ENCODE measurements around the gene UBR3. TPM values are rescaled to one million over a fixed set of nuclear protein-coding genes. Genes with fewer than 3 reads are reported as not detected.
"Not testable (repeated sequence)": the region's sequence is repeated elsewhere in the genome, so short reads cannot be mapped to it uniquely, and the experiment has no call there.

Gene UBR3
- total RNA-seq, 1 donor from 2014 or later: 29.5 TPM

- H3K36me3 Mint-ChIP-seq (ENCODE audit: low read depth): peaks cover 6% of the 10 kb centered on the region
- DNase-seq (ENCODE audit: low read depth, low spot score): peak; percentile 85
- H3K27ac Mint-ChIP-seq (ENCODE audit: unreplicated experiment): peak within 1 kb of the TSS; percentile 75
- H3K27me3 Mint-ChIP-seq (ENCODE audit: low read depth): no peaks in the 10 kb centered on the region
- no peak for TF ChIP-seq CTCF (conservative IDR thresholded peaks at IDR 0.05)
- H3K4me3 Mint-ChIP-seq: peak within 1 kb of the TSS; percentile 96
- H3K4me1 Mint-ChIP-seq: peaks cover 34% of the 10 kb centered on the region
- H3K9me3 Mint-ChIP-seq: peaks cover 3% of the 10 kb centered on the region
These were observed 28.3 kb upstream of the UBR3 start, which contains the start of gene SSB for GRCh38 chr2:169798718-169799592. Gene SSB, plus strand, starts transcription at chr2:169798871. Its CDS starts 2,090 bp downstream, at chr2:169800961.

GRCh38 chr2:169803480-169803879 lies 23.8 kb upstream of the UBR3 start:
- Mint-ChIP-seq H3K4me3 (no peak overlapping the region), H3K27ac (ENCODE audit: unreplicated experiment) (no peak overlapping the region), H3K4me1 (peaks cover 30% of the 10 kb centered on the region), H3K36me3 (ENCODE audit: low read depth) (peaks cover 14% of the 10 kb centered on the region), H3K9me3 (no peaks in the 10 kb centered on the region), H3K27me3 (ENCODE audit: low read depth) (no peaks in the 10 kb centered on the region)
- DNase-seq (ENCODE audit: low read depth, low spot score): no peak
- TF ChIP-seq CTCF (conservative IDR thresholded peaks at IDR 0.05): no peak

GRCh38 chr2:169806586-169806985 lies 20.7 kb upstream of the UBR3 start:
- no peak overlapping the region for H3K4me3 Mint-ChIP-seq
- no peak overlapping the region for H3K27ac Mint-ChIP-seq (ENCODE audit: unreplicated experiment)
- peaks cover 17% of the 10 kb centered on the region for H3K4me1 Mint-ChIP-seq
- H3K9me3 Mint-ChIP-seq: no peaks in the 10 kb centered on the region
- no peaks in the 10 kb centered on the region for H3K27me3 Mint-ChIP-seq (ENCODE audit: low read depth)
- TF ChIP-seq CTCF (conservative IDR thresholded peaks at IDR 0.05): no peak
- no peak for DNase-seq (ENCODE audit: low read depth, low spot score)
- peaks cover 25% of the 10 kb centered on the region for H3K36me3 Mint-ChIP-seq (ENCODE audit: low read depth)

- Mint-ChIP-seq H3K27ac (ENCODE audit: unreplicated experiment) (no peak overlapping the region), H3K27me3 (ENCODE audit: low read depth) (no peaks in the 10 kb centered on the region), H3K36me3 (ENCODE audit: low read depth) (peaks cover 31% of the 10 kb centered on the region), H3K4me3 (no peak overlapping the region), H3K4me1 (peaks cover 7% of the 10 kb centered on the region), H3K9me3 (no peaks in the 10 kb centered on the region)
- DNase-seq (ENCODE audit: low read depth, low spot score): no peak
- TF ChIP-seq CTCF (conservative IDR thresholded peaks at IDR 0.05): no peak
These were observed 19.0 kb upstream of the UBR3 start for GRCh38 chr2:169808221-169808620.

- peaks cover 6% of the 10 kb centered on the region for H3K9me3 Mint-ChIP-seq
- no peak for TF ChIP-seq CTCF (conservative IDR thresholded peaks at IDR 0.05)
- H3K4me3 Mint-ChIP-seq: no peak overlapping the region
- peaks cover 39% of the 10 kb centered on the region for H3K36me3 Mint-ChIP-seq (ENCODE audit: low read depth)
- H3K27me3 Mint-ChIP-seq (ENCODE audit: low read depth): no peaks in the 10 kb centered on the region
- H3K27ac Mint-ChIP-seq (ENCODE audit: unreplicated experiment): no peak overlapping the region
- peaks cover 7% of the 10 kb centered on the region for H3K4me1 Mint-ChIP-seq
- DNase-seq (ENCODE audit: low read depth, low spot score): no peak
These were observed 11.4 kb upstream of the UBR3 start for GRCh38 chr2:169815849-169816248.

- peaks cover 35% of the 10 kb centered on the region for H3K36me3 Mint-ChIP-seq (ENCODE audit: low read depth)
- not testable (repeated sequence) for H3K4me1 Mint-ChIP-seq; DNase-seq (ENCODE audit: low read depth, low spot score); H3K27ac Mint-ChIP-seq (ENCODE audit: unreplicated experiment); H3K9me3 Mint-ChIP-seq; H3K4me3 Mint-ChIP-seq; H3K27me3 Mint-ChIP-seq (ENCODE audit: low read depth)
These were observed 10.3 kb upstream of the UBR3 start for GRCh38 chr2:169816961-169817360.

GRCh38 chr2:169817369-169817768 lies 9.9 kb upstream of the UBR3 start:
- DNase-seq (ENCODE audit: low read depth, low spot score); H3K27ac Mint-ChIP-seq (ENCODE audit: unreplicated experiment); H3K27me3 Mint-ChIP-seq (ENCODE audit: low read depth); H3K4me1 Mint-ChIP-seq; H3K4me3 Mint-ChIP-seq; H3K9me3 Mint-ChIP-seq: not testable (repeated sequence)
- H3K36me3 Mint-ChIP-seq (ENCODE audit: low read depth): peaks cover 31% of the 10 kb centered on the region
